ENCODE measurements around the gene AMER3. TPM values are rescaled to one million over a fixed set of nuclear protein-coding genes. Genes with fewer than 3 reads are reported as not detected.
A peak's percentile ranks its signal among the peaks of the same experiment; 100 is the strongest.

AMER3 gene
- total RNA-seq, 2 donors from 2014 or later, result not detected

DNA sequence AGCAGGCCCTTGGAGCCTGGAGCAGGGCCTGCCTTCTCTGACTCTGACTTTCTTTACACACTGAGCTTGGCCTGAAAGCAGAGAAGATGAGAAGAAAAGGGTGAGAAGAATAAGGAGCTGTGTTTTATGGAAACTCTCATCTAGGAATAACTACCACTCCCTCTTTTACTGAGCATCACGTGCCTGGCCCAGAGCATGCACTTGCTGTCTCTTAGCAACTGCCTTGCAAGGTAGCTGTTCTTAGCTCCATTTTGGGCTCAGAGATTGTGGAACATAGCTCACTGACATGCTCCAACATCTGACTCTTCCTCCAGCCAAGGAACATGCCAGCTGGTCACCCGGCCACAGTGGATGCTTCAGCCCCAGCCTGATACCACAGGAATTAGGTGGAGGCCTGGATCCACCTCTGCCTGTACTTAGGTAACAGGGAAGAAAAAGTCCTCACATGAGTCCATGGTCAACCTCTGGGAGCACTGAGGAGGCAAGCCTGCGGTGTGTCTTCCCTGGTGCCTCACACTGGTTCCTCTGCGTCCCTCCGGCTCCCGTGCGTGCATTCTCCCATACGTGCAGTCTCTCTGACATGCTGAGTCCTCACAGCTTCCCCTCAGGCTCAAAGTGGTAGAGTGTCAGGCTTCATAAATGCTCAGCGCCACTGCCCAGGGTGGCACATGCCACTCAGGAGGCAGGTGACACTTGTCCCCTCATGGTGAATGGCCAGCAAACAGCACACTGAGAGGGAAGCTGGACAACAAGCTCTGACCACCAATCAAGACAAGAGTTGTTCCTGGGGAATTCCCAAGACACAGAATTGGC is 35.7 kb downstream of the AMER3 start:
- Histone ChIP-seq H3K9me3 (no peaks in the 10 kb centered on the region), H3K27ac (no peak overlapping the region), H3K36me3 (no peaks in the 10 kb centered on the region), H3K27me3 (no peaks in the 10 kb centered on the region), H3K4me3 (no peak overlapping the region), H3K4me1 (no peaks in the 10 kb centered on the region)
- no peak for DNase-seq (ENCODE audit: low spot score)
- no peak for TF ChIP-seq CTCF (IDR thresholded peaks at IDR 0.05)

- H3K4me1 ChIP-seq, result no peaks in the 10 kb centered on the region
- DNase-seq (ENCODE audit: low spot score), result no peak
- H3K9me3 ChIP-seq, result no peaks in the 10 kb centered on the region
- H3K27me3 ChIP-seq, result no peaks in the 10 kb centered on the region
- H3K4me3 ChIP-seq, result no peak overlapping the region
- no peaks in the 10 kb centered on the region for H3K36me3 ChIP-seq
- no peak for TF ChIP-seq CTCF (IDR thresholded peaks at IDR 0.05)
- H3K27ac ChIP-seq, result no peak overlapping the region
These were observed 36.2 kb downstream of the AMER3 start for GRCh38 chr2:130791617-130791939.

GRCh38 chr2:130795431-130795830 is 40.1 kb downstream of the AMER3 start:
- H3K4me1 ChIP-seq, result peaks cover 0 to 13% of the 10 kb centered on the region in 2 donors
- H3K9me3 ChIP-seq, result no peaks in the 10 kb centered on the region
- H3K36me3 ChIP-seq, result no peaks in the 10 kb centered on the region
- no peak for TF ChIP-seq CTCF (IDR thresholded peaks at IDR 0.05)
- H3K27ac ChIP-seq, result no peak overlapping the region
- H3K27me3 ChIP-seq, result no peaks in the 10 kb centered on the region
- no peak overlapping the region for H3K4me3 ChIP-seq
- DNase-seq (ENCODE audit: low spot score), result no peak

- H3K36me3 ChIP-seq, result no peaks in the 10 kb centered on the region
- no peaks in the 10 kb centered on the region for H3K27me3 ChIP-seq
- H3K4me1 ChIP-seq, result peaks cover 0 to 13% of the 10 kb centered on the region in 2 donors
- H3K4me3 ChIP-seq, result no peak overlapping the region
- TF ChIP-seq CTCF (IDR thresholded peaks at IDR 0.05), result no peak
- no peak for DNase-seq (ENCODE audit: low spot score)
- H3K27ac ChIP-seq, result no peak overlapping the region
- no peaks in the 10 kb centered on the region for H3K9me3 ChIP-seq
These were observed 41.0 kb downstream of the AMER3 start for GRCh38 chr2:130796290-130796689.

DNA sequence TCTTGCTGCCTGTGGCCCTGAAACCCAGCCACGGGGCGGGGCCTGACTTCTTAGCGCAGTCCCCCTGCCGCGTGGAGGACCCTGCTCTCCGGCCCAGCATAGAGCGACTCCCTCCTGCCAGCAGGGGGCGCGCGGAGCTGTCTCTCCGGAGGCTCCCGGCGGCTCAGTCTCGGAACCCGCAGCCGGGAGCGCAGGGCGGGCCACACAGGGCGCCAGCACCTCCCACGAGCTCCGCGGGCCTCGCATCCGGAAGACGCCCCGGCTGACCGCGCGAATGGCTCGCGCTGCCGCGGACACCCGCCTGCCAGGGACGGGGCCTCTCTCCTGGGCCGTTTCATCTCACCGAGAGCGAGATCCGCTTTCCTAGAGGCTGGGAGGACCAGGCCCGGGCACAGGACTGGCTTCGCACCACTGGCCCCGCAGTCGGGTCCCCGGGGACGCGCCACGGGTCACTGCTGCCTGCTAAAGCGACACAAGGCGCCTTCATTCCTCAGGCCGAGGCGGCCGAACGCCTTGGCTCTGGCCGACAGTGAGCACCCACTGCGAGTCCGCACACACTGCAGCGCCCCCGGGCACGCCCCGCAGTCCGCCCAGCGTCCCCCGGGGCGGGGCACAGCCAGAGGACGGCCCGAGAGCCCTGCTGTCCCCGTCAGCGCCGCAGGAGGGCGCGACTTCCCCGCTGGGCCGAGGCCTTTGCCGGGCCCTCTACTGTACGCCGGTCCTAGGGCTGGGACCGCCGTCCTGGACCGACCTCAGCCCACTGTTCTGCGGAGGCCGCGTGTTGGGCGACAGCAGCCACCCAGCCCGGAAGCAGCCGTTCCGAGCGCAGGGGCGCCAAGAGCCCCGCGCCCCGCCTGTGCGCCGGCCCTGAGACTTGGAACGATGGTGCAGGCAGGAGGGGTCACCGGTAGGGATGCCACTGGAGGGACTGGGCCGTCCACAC is 42.4 kb downstream of the AMER3 start:
- TF ChIP-seq CTCF (IDR thresholded peaks at IDR 0.05), result peak; percentile 80 to 87

More for the DNA sequence above, 42.4 kb downstream of the AMER3 start:
- H3K9me3 ChIP-seq, result no peaks in the 10 kb centered on the region
- H3K4me3 ChIP-seq, result peak overlapping the region; percentile 68 to 77
- peak overlapping the region; percentile 91 to 93 for H3K27ac ChIP-seq
- no peaks in the 10 kb centered on the region for H3K36me3 ChIP-seq
- no peaks in the 10 kb centered on the region for H3K27me3 ChIP-seq
- peak; percentile 80 for DNase-seq (ENCODE audit: low spot score)
- H3K4me1 ChIP-seq, result peaks cover 0 to 13% of the 10 kb centered on the region in 2 donors

Measured in right atrium auricular region (tissue), 2 donors.